ENCODE results near the gene HOXC9.

DNA sequence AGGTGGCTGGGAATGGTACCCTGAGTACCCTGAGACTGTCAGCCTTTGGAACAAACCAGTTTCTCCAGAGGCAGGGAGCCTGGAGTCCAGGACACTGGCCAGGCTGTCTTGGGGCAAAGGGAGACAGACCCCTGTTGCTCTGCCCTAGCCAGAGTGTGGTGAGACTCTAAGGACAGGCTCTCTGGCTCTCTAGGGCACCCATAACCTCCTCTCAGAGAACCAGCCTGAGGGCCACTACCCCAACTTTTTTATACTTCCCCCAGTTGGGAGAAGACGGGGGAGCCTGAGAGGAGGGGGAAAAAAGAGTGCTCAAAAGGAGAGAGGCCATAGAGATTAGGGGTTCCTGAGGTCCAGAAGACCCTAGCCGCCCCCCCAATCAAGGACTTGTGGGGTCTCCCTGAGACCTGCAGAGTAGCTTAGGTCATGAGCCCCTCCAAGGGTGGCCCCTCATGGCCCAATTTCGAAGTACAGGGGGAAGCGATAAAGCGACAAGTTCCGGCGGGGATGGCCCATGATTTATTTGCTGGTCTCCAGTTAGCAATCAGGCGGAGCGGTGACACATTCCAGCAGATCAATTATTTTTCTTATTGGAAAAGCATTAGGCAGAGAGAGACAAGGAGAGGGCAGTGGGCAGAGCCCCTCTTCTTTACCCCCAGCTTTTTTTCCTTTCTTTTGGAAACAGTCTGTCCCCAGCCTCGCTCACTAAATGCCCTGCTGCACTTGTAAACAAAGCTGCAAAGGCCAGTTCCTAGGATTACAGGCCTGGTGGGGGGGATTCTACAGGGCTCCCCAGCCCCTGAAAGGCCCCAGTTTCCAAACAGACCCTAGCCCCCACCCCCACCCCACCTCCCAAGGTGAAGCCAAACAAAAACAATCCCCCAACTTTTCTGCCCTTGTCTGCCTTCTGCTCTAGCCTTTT is 10.4 kb downstream of the HOXC9 start:
- TF ChIP-seq, protein P1, sequence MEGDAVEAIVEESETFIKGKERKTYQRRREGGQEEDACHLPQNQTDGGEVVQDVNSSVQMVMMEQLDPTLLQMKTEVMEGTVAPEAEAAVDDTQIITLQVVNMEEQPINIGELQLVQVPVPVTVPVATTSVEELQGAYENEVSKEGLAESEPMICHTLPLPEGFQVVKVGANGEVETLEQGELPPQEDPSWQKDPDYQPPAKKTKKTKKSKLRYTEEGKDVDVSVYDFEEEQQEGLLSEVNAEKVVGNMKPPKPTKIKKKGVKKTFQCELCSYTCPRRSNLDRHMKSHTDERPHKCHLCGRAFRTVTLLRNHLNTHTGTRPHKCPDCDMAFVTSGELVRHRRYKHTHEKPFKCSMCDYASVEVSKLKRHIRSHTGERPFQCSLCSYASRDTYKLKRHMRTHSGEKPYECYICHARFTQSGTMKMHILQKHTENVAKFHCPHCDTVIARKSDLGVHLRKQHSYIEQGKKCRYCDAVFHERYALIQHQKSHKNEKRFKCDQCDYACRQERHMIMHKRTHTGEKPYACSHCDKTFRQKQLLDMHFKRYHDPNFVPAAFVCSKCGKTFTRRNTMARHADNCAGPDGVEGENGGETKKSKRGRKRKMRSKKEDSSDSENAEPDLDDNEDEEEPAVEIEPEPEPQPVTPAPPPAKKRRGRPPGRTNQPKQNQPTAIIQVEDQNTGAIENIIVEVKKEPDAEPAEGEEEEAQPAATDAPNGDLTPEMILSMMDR (IDR thresholded peaks at IDR 0.05) = no peak
- no peak for TF ChIP-seq POLR2A (IDR thresholded peaks at IDR 0.05)
